ENCODE results near the gene PPP6R2. TPM values are rescaled to one million over a fixed set of nuclear protein-coding genes. Genes with fewer than 3 reads are reported as not detected.
"Not testable (repeated sequence)": the region's sequence is repeated elsewhere in the genome, so short reads cannot be mapped to it uniquely, and the experiment has no call there.

PPP6R2 gene
- total RNA-seq, 2 donors from 2014 or later: 42.6 to 48.3 TPM

DNA sequence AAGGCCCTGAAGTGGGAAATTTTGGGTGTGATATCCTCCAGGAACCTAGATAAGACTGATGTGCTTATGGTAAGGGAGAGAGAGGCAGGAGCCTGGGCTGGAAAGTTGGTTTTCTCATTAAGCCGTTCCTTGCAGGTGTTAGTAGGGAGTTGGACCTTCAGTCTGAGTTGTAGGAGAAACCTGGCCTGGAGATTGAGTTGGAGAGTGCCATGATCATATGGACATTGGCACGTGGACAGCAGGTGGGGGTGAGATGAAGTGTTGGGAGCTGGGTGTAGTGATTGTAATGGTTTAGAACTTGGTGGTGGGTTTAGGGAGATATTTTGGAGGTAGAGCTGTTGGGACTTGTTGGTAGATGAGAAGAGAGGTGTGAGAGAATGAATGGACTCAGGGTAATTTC lies 4.9 kb downstream of the PPP6R2 start:
- no peak for DNase-seq (ENCODE audit: low spot score in 2 of 2)
- H3K27ac Mint-ChIP-seq: no peak overlapping the region
- H3K36me3 Mint-ChIP-seq: no peaks in the 10 kb centered on the region
- no peaks in the 10 kb centered on the region for H3K9me3 Mint-ChIP-seq
- ATAC-seq: no peak

DNA sequence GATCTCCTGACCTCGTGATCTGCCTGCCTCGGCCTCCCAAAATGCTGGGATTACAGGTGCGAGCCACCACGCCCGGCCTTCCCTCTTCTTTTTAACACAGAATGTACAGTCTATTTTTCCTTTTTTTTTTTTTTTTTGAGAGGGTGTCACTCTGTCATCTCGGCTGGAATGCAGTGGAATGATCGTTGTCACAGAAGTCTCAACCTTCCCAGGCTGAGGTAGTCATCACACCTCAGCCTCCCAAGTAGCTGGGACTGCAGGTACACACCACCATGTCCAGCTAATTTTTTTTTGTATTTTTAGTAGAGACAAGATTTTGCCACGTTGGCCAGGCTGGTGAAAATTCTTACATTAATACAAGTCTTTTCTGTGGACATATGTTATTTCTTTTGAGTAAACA lies 13.1 kb downstream of the PPP6R2 start:
- Mint-ChIP-seq H3K36me3 (peaks cover 0 to 11% of the 10 kb centered on the region in 2 donors), H3K9me3 (no peaks in the 10 kb centered on the region), H3K27ac (no peak overlapping the region)
- no peak for DNase-seq (ENCODE audit: low spot score in 2 of 2)
- no peak for ATAC-seq

DNA sequence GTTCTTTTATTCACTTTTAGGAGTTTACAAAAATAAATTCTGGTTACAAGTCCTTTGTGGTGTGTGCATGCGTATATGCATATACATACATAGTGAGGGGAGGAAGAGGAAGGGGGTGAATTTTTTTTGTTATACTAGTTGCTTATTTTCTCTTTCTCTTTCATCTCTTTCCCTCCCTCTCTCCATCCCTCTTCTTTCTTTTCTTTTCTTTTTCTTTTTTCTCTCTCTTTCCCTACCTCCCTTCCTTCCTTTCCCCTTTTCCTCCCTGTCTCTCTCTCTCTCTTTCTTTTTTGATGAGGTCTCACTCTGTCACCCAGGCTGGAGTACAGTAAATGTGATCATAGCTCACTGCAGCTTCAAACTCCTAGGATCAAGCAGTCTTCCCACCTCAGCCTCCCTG lies 14.1 kb downstream of the PPP6R2 start:
- no peak for DNase-seq (ENCODE audit: low spot score in 2 of 2)
- Mint-ChIP-seq H3K9me3 (no peaks in the 10 kb centered on the region), H3K27ac (peak overlapping the region in 1 of 2 donors; percentile 37), H3K36me3 (peaks cover 0 to 14% of the 10 kb centered on the region in 2 donors)
- ATAC-seq: no peak

DNA sequence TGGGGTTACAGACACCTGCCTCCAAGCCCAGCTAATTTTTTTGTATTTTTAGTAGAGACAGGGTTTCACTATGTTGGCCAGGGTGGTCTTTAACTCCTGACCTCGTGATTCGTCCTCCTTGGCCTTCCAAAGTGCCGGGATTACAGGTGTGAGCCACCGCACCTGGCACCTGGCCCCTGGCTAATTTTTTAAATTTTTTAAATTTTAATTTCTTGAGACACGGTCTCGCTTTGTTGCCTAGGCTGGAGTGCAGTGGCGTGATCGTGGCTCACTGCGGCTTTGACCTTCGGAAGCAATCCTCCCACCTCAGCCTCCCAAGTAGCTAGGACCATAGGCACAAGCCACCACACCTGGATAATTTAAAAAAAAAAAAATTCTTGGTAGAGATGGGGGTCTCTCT lies 14.6 kb downstream of the PPP6R2 start:
- Mint-ChIP-seq H3K27ac (peak overlapping the region in 1 of 2 donors; percentile 37), H3K36me3 (peaks cover 0 to 14% of the 10 kb centered on the region in 2 donors), H3K9me3 (no peaks in the 10 kb centered on the region)
- ATAC-seq: no peak
- no peak for DNase-seq (ENCODE audit: low spot score in 2 of 2)

DNA sequence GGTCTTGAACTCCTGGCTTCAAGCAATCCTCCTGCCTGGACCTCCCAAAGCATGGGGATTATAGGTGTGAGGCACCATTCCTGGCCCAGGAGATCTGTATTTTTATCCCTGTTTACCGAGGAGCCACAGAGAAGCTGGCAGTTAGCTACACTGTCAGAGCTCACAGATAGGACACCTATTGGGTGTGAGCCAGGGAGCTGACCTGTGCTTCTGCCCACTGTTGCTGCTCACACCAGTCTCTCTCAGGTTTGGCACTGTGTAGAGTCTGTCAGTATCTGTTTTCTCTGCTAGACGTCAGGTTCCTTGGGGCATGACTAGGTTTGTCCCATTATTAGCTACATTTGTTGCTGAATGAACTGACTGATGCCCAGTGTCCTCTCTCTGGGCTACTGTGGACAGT lies 17.5 kb downstream of the PPP6R2 start:
- Mint-ChIP-seq H3K9me3 (no peaks in the 10 kb centered on the region), H3K27ac (peak overlapping the region in 1 of 2 donors; percentile 73), H3K36me3 (peaks cover 0 to 14% of the 10 kb centered on the region in 2 donors)
- DNase-seq (ENCODE audit: low spot score in 2 of 2): no peak
- no peak for ATAC-seq

DNA sequence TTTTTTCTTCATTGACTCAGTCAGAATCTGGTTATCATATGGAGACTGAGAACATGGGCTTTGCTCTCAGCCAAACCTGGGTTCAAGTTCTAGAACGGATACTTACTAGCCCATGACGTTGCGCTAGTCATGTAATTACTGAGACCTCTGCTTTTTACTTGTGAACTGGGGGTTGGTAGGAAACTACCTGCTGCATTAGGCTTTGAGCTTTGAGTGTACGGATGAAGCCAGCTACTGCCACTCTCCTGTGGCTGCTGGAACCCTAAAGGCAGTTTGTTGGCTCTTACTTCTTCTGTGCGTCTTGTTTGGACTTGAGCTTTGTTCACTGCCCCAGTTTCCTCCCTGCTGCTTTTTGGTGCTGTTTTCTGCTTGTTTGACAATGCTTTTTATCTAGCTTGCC lies 18.1 kb downstream of the PPP6R2 start:
- ATAC-seq (peak; percentile 26 to 29), DNase-seq (ENCODE audit: low spot score in 2 of 2) (no peak)
- H3K9me3 Mint-ChIP-seq: no peaks in the 10 kb centered on the region
- H3K36me3 Mint-ChIP-seq: peaks cover 0 to 14% of the 10 kb centered on the region in 2 donors
- H3K27ac Mint-ChIP-seq: peak overlapping the region; percentile 73

DNA sequence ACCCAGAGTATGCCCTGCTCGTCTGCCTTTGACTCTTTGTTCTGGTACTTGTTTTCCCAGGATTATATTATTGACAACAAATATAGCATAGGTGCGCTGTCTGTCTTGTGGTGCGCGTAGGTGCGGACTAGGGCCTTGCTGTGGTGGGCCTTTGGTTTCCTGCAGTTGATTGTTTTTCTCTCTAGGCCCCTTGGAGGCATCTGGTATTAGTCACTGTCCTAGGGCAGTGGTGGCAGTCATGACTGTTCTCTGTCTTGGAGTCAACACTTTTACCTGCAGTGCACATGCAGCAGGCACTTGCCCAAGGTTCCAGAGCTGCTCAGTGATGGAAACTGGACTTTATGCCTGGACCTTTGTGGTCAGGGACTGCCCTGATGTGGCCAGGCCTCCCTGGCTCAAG lies 18.6 kb downstream of the PPP6R2 start:
- peak overlapping the region; percentile 73 to 90 for H3K27ac Mint-ChIP-seq
- ATAC-seq (peak; percentile 64 to 77), DNase-seq (ENCODE audit: low spot score in 2 of 2) (no peak)
- no peaks in the 10 kb centered on the region for H3K9me3 Mint-ChIP-seq
- peaks cover 0 to 14% of the 10 kb centered on the region in 2 donors for H3K36me3 Mint-ChIP-seq

DNA sequence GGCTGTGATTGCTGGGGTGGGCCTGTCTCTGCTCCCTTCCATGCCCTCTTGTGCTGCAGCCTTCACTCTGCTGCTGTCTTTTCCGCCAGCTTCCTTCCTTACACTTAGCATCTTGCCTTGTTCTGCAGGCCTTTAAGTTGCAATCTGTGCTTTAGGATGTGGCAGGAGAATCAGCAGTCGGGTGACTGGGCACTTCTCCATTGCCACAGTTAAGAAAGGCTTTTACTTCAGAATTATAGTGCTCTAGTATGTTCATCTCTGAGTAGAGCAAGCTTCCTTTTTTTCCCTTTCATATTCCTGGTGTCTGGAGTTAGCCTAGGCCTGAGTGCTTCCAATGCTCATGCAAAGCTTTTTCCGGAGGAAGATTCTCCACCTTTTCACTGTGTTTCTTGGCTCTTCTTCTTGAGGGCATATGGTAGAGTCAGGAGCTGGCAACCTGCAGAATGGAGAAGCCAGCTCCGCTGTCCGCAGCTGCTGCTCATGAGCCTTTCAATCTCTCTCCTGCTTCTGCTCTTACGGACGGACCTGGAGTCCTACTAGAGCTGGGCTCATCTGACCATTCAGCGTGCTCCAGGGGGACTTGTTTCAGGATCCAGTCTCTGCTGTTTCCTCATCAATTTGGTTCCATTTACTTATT lies 20.2 kb downstream of the PPP6R2 start:
- no peak for ATAC-seq
- DNase-seq (ENCODE audit: low spot score in 2 of 2): no peak
- Mint-ChIP-seq H3K27ac (peak overlapping the region in 1 of 2 donors; percentile 55), H3K9me3 (no peaks in the 10 kb centered on the region), H3K36me3 (peaks cover 0 to 14% of the 10 kb centered on the region in 2 donors)

DNA sequence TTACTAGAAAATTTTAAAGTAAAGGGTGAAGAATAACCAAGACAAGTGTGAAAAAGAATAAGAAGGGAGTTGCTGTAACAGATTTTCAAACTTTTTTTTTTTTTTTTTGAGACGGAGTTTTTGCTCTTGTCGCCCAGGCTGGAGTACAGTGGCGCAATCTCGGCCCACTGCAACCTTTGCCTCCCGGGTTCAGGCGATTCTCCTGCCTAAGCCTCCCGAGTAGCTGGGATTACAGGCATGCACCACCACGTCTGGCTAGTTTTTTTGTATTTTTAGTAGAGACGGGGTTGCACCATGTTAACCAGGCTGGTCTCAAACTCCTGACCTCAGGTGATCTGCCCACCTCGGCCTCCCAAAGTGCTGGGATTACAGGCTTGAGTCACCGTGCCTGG lies 20.7 kb downstream of the PPP6R2 start:
- not testable (repeated sequence) for ATAC-seq; H3K9me3 Mint-ChIP-seq; H3K27ac Mint-ChIP-seq; DNase-seq (ENCODE audit: low spot score in 2 of 2)
- peaks cover 0 to 14% of the 10 kb centered on the region in 2 donors for H3K36me3 Mint-ChIP-seq

DNA sequence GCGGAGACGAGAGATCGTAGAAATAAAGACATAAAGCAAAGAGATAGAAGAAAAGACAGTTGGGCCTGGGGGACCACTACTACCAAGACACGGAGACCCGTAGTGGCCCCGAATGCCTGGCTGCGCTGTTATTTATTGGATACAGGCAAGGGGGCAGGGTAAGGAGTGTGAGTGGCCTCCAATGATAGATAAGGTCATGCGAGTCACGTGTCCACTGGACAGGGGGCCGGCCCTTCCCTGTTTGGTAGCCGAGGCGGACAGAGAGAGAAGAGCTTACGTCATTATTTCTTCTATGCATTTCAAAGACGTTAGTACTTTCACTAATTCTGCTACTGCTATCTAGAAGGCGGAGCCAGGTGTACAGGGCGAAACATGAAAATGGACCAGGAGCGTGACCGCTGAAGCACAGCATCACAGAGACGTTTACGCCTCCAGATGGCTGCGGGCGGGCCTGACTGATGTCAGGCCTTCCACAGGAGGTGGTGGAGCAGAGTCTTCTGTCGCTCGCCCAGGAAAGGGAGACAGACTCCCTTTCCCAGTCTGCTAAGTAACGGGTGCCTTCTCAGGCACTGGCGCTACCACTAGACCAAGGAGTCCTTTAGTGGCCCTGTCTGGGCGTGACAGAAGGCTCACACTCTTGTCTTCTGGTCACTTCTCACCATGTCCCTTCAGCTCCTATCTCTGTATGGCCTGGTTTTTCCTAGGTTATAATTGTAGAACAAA lies 24.8 kb downstream of the PPP6R2 start:
- no peak for ATAC-seq
- Mint-ChIP-seq H3K27ac (no peak overlapping the region), H3K36me3 (peaks cover 0 to 7% of the 10 kb centered on the region in 2 donors), H3K9me3 (no peaks in the 10 kb centered on the region)
- DNase-seq (ENCODE audit: low spot score in 2 of 2): no peak

DNA sequence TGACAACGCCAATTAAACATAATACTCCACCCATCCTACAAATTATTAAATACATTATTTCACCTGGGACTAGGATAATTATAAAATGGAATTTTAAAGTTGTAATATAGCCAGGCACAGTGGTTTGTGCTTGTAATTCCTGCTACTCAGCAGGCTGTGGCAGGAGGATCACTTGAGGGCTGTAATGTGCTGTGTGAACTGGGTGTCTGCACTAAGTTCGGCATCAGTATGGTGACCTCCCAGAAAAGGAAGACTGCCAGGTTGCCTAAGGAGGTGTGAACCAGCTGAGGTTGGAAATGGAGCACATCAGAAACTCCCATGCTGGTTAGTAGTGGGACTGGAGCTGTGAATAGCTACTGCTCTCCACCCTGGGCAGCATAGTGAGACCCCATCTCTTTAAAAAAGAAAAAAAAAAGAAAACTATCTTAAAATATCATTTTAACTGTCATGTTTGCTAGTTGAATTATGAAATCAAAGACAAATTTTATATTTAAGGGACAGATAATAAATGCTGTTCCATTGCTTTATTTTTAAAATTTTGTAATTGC lies 28.0 kb downstream of the PPP6R2 start:
- Mint-ChIP-seq H3K36me3 (peaks cover 5 to 16% of the 10 kb centered on the region in 2 donors), H3K9me3 (no peaks in the 10 kb centered on the region), H3K27ac (no peak overlapping the region)
- DNase-seq (ENCODE audit: low spot score in 2 of 2) (no peak), ATAC-seq (no peak)

DNA sequence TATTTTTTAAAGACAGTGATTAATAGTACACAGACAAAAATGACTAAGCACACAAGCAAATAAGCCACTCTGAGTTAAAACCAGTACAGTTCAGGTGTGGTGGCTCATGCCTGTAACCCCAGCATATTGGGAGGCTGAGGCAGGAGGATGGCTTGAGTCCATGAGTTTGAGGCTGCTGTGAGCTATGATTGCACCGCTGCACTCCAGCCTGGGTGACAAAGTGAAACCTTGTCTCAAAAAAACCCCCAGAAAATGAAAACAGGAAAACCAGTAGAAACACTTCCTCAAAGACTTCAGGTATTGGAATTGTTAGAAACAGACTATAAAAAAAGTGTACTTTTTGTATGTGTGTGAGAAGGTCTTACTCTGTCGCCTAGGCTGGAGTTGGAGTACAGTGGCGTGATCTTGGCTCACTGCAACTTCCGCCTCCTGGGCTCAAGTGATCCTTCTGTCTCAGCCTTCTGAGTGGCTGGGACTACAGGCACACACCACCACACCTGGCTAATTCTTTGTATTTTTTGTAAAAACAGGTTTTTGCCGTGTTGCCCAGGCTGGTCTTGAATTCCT lies 33.0 kb downstream of the PPP6R2 start:
- ATAC-seq (peak; percentile 28 to 63), DNase-seq (ENCODE audit: low spot score in 2 of 2) (no peak)
- Mint-ChIP-seq H3K36me3 (peaks cover 5 to 23% of the 10 kb centered on the region in 2 donors), H3K9me3 (no peaks in the 10 kb centered on the region), H3K27ac (no peak overlapping the region)

DNA sequence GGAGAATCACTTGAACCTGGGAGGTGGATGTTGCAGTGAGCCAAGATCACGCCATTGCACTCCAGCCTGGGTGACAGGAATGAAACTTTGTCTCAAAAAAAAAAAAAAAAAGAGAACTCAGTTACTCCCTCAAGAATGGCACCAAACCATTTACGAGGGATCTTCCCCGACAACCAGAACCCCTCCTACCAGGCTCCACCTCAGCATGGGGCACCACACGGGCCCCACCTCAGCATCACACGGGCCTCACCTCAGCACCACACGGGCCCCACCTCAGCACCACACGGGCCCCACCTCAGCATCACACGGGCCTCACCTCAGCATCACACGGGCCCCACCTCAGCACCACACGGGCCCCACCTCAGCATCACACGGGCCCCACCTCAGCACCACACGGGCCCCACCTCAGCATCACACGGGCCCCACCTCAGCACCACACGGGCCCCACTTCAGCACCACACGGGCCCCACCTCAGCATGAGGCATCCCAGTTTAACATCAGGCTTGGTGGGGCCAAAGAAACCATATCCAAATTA lies 38.0 kb downstream of the PPP6R2 start:
- not testable (repeated sequence) for H3K36me3 Mint-ChIP-seq; H3K27ac Mint-ChIP-seq; ATAC-seq; DNase-seq (ENCODE audit: low spot score in 2 of 2); H3K9me3 Mint-ChIP-seq

DNA sequence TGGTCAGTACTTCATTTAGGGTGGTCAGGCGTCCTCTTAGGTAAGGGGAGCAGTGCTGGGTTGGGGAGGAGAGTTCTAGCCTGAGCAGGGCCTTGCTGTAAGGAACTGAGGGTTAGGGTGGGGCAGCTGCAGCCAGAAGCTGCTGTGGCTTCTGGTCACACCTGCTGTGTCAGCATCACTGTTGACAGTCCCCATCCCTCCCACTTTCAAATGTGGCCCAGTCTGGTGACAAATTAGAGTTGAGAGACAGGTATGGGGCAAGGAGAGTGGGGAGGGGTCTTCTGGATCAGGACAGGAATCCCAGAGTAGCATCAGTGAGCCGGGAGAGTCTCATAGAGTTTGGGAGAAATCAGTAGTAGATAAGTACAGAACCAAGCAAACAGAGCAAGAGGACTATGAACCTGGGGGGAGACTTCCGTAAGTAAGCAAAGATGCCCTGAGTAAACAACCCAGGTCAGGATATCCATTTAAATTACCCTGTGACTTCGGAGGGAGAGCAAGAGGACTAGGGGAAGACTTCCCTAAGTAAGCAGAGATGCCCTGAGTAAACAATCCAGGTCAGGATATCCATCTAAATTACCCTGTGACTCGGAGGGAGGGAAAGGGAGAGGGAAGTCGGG lies 53.7 kb downstream of the PPP6R2 start:
- no peak for DNase-seq (ENCODE audit: low spot score in 2 of 2)
- H3K27ac Mint-ChIP-seq: peak overlapping the region; percentile 71 to 96
- H3K36me3 Mint-ChIP-seq: no peaks in the 10 kb centered on the region
- H3K9me3 Mint-ChIP-seq: no peaks in the 10 kb centered on the region
- ATAC-seq: no peak

DNA sequence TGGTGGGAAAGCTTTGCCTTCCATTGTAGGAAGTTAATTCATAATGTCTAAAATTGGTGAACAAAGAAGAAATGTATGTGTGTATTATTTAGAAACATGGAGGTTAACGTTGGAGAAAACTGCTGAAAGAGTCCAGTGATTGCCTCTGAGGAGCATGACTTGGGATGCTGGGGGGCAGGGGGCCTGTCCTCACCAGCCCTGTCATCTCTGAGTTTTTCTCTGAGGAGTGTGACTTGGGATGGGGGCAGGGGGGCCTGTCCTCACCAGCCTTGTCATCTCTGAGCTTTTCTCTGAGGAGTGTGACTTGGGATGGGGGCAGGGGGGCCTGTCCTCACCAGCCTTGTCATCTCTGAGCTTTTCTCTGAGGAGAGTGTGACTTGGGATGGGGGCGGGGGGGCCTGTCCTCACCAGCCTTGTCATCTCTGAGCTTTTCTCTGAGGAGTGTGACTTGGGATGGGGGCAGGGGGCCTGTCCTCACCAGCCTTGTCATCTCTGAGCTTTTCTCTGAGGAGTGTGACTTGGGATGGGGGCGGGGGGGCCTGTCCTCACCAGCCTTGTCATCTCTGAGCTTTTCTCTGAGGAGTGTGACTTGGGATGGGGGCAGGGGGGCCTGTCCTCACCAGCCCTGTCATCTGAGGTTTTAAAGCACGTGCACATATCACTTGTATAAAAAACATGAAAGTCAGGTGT lies 54.4 kb downstream of the PPP6R2 start:
- DNase-seq (ENCODE audit: low spot score in 2 of 2): peak in 1 of 2 donors; percentile 59
- H3K27ac Mint-ChIP-seq: peak overlapping the region; percentile 71 to 96
- H3K36me3 Mint-ChIP-seq, ATAC-seq, H3K9me3 Mint-ChIP-seq: not testable (repeated sequence)
